ENCODE results near the gene STARD8.
A peak's percentile ranks its signal among the peaks of the same experiment; 100 is the strongest.

STARD8 gene

GRCh38 chrX:68697465-68698125 is 50.1 kb downstream of the STARD8 start:
- TF ChIP-seq CTCF (IDR thresholded peaks at IDR 0.05): no peak
- no peak overlapping the region for H3K4me3 ChIP-seq (ENCODE audit: low read depth in 1 of 2, low read length in 1 of 2)

GRCh38 chrX:68698942-68699341 is 51.5 kb downstream of the STARD8 start:
- Histone ChIP-seq H3K9me3 (no peaks in the 10 kb centered on the region), H3K36me3 (no peaks in the 10 kb centered on the region), H3K27ac (no peak overlapping the region), H3K4me1 (ENCODE audit: control insufficient read depth in 1 of 2, insufficient read depth in 1 of 2, low read depth in 1 of 2, low read length in 1 of 2) (peaks cover 61 to 70% of the 10 kb centered on the region in 2 experiments), H3K4me3 (ENCODE audit: low read depth in 1 of 2, low read length in 1 of 2) (no peak overlapping the region), H3K27me3 (no peaks in the 10 kb centered on the region)
- TF ChIP-seq CTCF (IDR thresholded peaks at IDR 0.05): no peak

More at GRCh38 chrX:68697465-68698125, 50.1 kb downstream of the STARD8 start:
- no peaks in the 10 kb centered on the region for H3K36me3 ChIP-seq
- peak overlapping the region; percentile 79 for H3K27ac ChIP-seq
- H3K9me3 ChIP-seq: no peaks in the 10 kb centered on the region
- peaks cover 54 to 61% of the 10 kb centered on the region in 2 experiments for H3K4me1 ChIP-seq (ENCODE audit: control insufficient read depth in 1 of 2, insufficient read depth in 1 of 2, low read depth in 1 of 2, low read length in 1 of 2)
- H3K27me3 ChIP-seq: no peaks in the 10 kb centered on the region

DNA sequence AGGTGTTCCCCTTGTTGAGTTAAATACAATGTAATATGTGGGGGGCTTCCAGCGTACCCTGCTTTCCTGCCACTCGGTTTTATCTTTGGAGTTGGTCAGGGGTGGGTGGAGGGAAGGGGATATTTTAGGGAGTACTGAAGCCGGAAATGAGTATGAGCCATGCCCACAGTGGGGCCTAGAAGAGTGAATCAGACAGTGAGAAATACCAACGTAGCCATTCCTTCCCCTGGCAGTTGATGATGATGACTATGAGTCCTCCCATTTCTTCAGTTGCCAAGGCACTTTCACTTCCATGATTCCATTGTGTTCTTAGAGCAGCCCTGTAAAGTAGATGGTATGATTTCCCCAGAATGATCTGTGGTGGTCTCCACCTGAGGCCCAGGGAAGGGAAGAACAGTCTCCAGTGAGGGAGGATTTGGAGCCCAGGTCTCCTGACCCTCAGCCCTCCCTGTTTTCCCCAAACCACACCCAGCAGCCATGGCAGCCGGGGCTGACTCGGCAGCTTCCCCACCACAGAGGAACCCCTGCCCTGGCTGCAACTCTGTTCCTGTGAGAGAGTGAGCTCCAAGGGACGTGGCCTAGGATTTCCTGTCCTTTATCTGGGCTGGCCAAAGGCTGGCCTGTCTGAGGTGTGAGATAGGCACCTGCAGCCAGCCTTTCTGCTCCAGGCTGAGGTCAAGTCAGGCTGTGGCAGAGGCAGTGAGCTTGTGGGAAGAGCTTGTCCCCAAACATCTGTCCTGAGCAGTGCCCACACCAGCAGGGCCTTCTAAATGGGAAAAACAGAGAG is 52.7 kb downstream of the STARD8 start:
- no peak overlapping the region for H3K4me3 ChIP-seq (ENCODE audit: low read depth in 1 of 2, low read length in 1 of 2)
- H3K9me3 ChIP-seq: no peaks in the 10 kb centered on the region
- TF ChIP-seq CTCF (IDR thresholded peaks at IDR 0.05): no peak
- H3K4me1 ChIP-seq (ENCODE audit: control insufficient read depth in 1 of 2, insufficient read depth in 1 of 2, low read depth in 1 of 2, low read length in 1 of 2): peaks cover 65 to 73% of the 10 kb centered on the region in 2 experiments
- H3K27ac ChIP-seq: peak overlapping the region; percentile 29
- H3K36me3 ChIP-seq: no peaks in the 10 kb centered on the region
- H3K27me3 ChIP-seq: no peaks in the 10 kb centered on the region

- no peaks in the 10 kb centered on the region for H3K9me3 ChIP-seq
- no peak overlapping the region for H3K4me3 ChIP-seq (ENCODE audit: low read depth in 1 of 2, low read length in 1 of 2)
- H3K4me1 ChIP-seq (ENCODE audit: control insufficient read depth in 1 of 2, insufficient read depth in 1 of 2, low read depth in 1 of 2, low read length in 1 of 2): peaks cover 42 to 52% of the 10 kb centered on the region in 2 experiments
- peak overlapping the region; percentile 72 for H3K27ac ChIP-seq
- no peaks in the 10 kb centered on the region for H3K27me3 ChIP-seq
- H3K36me3 ChIP-seq: no peaks in the 10 kb centered on the region
- no peak for TF ChIP-seq CTCF (IDR thresholded peaks at IDR 0.05)
These were observed 55.9 kb downstream of the STARD8 start for GRCh38 chrX:68703369-68703768.

DNA sequence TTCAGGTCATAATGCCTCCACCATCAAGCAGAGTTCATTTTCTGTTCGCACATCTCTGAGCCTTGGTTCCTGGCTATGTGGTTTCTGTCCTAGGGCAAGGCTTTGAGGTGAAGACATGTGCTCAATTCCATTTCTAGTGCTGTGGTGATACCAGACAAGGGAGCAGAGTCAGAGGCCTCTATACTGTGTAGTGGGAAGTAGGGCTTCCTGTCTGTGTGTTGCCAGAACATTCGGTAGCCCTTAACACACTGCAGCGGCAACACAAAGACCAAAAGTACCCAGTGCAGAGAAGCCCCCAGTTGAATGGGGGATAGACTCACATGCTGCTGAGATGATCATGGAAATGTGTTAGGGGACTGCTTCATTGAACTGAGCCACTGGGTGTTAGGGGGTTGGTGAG is 56.4 kb downstream of the STARD8 start:
- TF ChIP-seq CTCF (IDR thresholded peaks at IDR 0.05): no peak
- Histone ChIP-seq H3K9me3 (no peaks in the 10 kb centered on the region), H3K4me3 (ENCODE audit: low read depth in 1 of 2, low read length in 1 of 2) (no peak overlapping the region), H3K4me1 (ENCODE audit: control insufficient read depth in 1 of 2, insufficient read depth in 1 of 2, low read depth in 1 of 2, low read length in 1 of 2) (peaks cover 47 to 50% of the 10 kb centered on the region in 2 experiments), H3K36me3 (no peaks in the 10 kb centered on the region), H3K27me3 (no peaks in the 10 kb centered on the region), H3K27ac (peak overlapping the region; percentile 72)

All from neutrophil (primary cell).